BJ (cell line): Measurements from ENCODE around the gene ARHGEF28. TPM values are rescaled to one million over a fixed set of nuclear protein-coding genes. Genes with fewer than 3 reads are reported as not detected.

Source experiments
- CTCF ChIA-PET: fragments of 350-600 bp; formaldehyde crosslinking; extraction: SDS; loops from one replicate; lab custom pipeline; 2021; ENCODE audit warnings: antibody characterized with exemption, inconsistent platforms; lab: Yijun Ruan, JAX
- POLR2A ChIA-PET: fragments of 300-600 bp; sonication (Branson Sonifier 250); formaldehyde crosslinking; extraction: SDS; loops from one replicate; lab custom pipeline; 2021; ENCODE audit warnings: antibody characterized with exemption; lab: Charles Lee
- DNase-seq: peaks from one replicate; pipeline ENCODE4 v3.0.0-alpha.2; 2011; ENCODE audit warnings: low read depth
- H3K27me3 ChIP-seq: 2 replicates; pipeline ENCODE4 v1.6.0; 2011; ENCODE audit warnings: low read length; ENCODE audit not compliant: control insufficient read depth, insufficient read depth
- H3K36me3 ChIP-seq: 2 replicates; pipeline ENCODE4 v1.5.1; 2011; ENCODE audit warnings: low read length; ENCODE audit not compliant: control insufficient read depth, insufficient read depth
- H3K4me3 ChIP-seq: 2 replicates; pipeline ENCODE4 v1.5.1; 2011; ENCODE audit warnings: low read depth, mild to moderate bottlenecking, control low read depth, low read length
- CTCF ChIP-seq: IDR thresholded peaks from 2 replicates; pipeline ENCODE4 v1.5.1; 2011; ENCODE audit warnings: low read depth, mild to moderate bottlenecking, control low read depth, inconsistent platforms, low read length, moderate library complexity; ENCODE audit not compliant: insufficient read depth
- polyA plus RNA-seq: library from polyadenylated mRNA; depleted of rRNA; stranded (reverse); fragments of >200 nt; gene quantifications from 2 replicates; pipeline ENCODE4 v1.2.3, GENCODE V29; 2011

ARHGEF28 gene
- polyA plus RNA-seq, 1 experiment, result 2.8 TPM

GRCh38 chr5:73615947-73616346 is 10.0 kb upstream of the ARHGEF28 start:
- POLR2A ChIA-PET, result no interaction called here
- no peaks in the 10 kb centered on the region for H3K27me3 ChIP-seq
- no peaks in the 10 kb centered on the region for H3K36me3 ChIP-seq
- TF ChIP-seq CTCF, result no peak
- CTCF ChIA-PET, result interaction anchor here (1.7 kb wide), 1 partner anchor 78 kb away, joined by 3 read pairs; no protein-coding TSS in a partner anchor
- H3K4me3 ChIP-seq, result no peak overlapping the region
- DNase-seq, result no peak

GRCh38 chr5:73617510-73618279 is 8.3 kb upstream of the ARHGEF28 start:
- Histone ChIP-seq H3K27me3 (no peaks in the 10 kb centered on the region), H3K4me3 (no peak overlapping the region), H3K36me3 (no peaks in the 10 kb centered on the region)
- POLR2A ChIA-PET, result no interaction called here
- CTCF ChIA-PET, result interaction anchor here (1.7 to 2.3 kb wide), 2 partner anchors 21 to 76 kb away, joined by 3 to 5 read pairs; no protein-coding TSS in a partner anchor
- no peak for DNase-seq
- no peak for TF ChIP-seq CTCF

- CTCF ChIA-PET, result interaction anchor here (0.6 to 1.1 kb wide), 3 partner anchors 10 to 164 kb away, joined by 3 read pairs; no protein-coding TSS in a partner anchor
- POLR2A ChIA-PET, result no interaction called here
- DNase-seq, result no peak
These were observed 6.2 kb upstream of the ARHGEF28 start for GRCh38 chr5:73619606-73620333.

GRCh38 chr5:73620334-73620687 is 5.7 kb upstream of the ARHGEF28 start:
- DNase-seq, result no peak
- H3K36me3 ChIP-seq, result no peaks in the 10 kb centered on the region
- no peak overlapping the region for H3K4me3 ChIP-seq
- H3K27me3 ChIP-seq, result no peaks in the 10 kb centered on the region
- CTCF ChIA-PET, result interaction anchor here (0.9 to 1.1 kb wide), 2 partner anchors 10 to 163 kb away, joined by 3 read pairs; no protein-coding TSS in a partner anchor
- POLR2A ChIA-PET, result no interaction called here
- TF ChIP-seq CTCF, result no peak

More at GRCh38 chr5:73619606-73620333, 6.2 kb upstream of the ARHGEF28 start:
- Histone ChIP-seq H3K36me3 (no peaks in the 10 kb centered on the region), H3K4me3 (no peak overlapping the region), H3K27me3 (no peaks in the 10 kb centered on the region)
- TF ChIP-seq CTCF, result no peak

- Histone ChIP-seq H3K36me3 (no peaks in the 10 kb centered on the region), H3K4me3 (no peak overlapping the region), H3K27me3 (no peaks in the 10 kb centered on the region)
- no peak for DNase-seq
- no peak for TF ChIP-seq CTCF
- CTCF ChIA-PET, result interaction anchor here (1.6 kb wide), 1 partner anchor 69 kb away, joined by 4 read pairs; no protein-coding TSS in a partner anchor
- POLR2A ChIA-PET, result no interaction called here
These were observed 2.9 kb upstream of the ARHGEF28 start for GRCh38 chr5:73623060-73623459.
